Urinary bladder (tissue), 4 donors: Measurements from ENCODE around the gene RNLS. TPM values are rescaled to one million over a fixed set of nuclear protein-coding genes. Genes with fewer than 3 reads are reported as not detected.

Experiments
- DNase-seq: peaks from one replicate; pipeline ENCODE4 v3.0.0-alpha.2; 2015; ENCODE audit errors: extremely low spot score
- H3K27ac ChIP-seq: one replicate; pipeline ENCODE4 v1.5.1; 2013; ENCODE audit warnings: low read depth, mild to moderate bottlenecking, moderate library complexity
- H3K36me3 ChIP-seq: one replicate; pipeline ENCODE4 v1.6.1; 2013; ENCODE audit warnings: mild to moderate bottlenecking, moderate library complexity; ENCODE audit not compliant: insufficient read depth
- H3K4me1 ChIP-seq: one replicate; pipeline ENCODE4 v1.6.1; 2013; ENCODE audit warnings: mild to moderate bottlenecking, moderate library complexity; ENCODE audit not compliant: insufficient read depth
- H3K4me3 ChIP-seq: one replicate; pipeline ENCODE4 v1.5.1; 2013; ENCODE audit warnings: low read depth, low read length
- WGBS: extraction: QIAGEN DNeasy Blood & Tissue Kit; methylation state at CpG from one replicate; pipeline ENCODE4 v1.1.7; 2013; 5-methylcytosine and 5-hydroxymethylcytosine counted together
- polyA plus RNA-seq: library from polyadenylated mRNA; stranded (reverse); fragments of 200-250 nt; gene quantifications from one replicate; pipeline ENCODE4 v1.2.3, GENCODE V29; 2013
- total RNA-seq: library from RNA; depleted of rRNA; stranded (reverse); fragments of >200 nt; gene quantifications from one replicate; pipeline ENCODE4 v1.2.3, GENCODE V29; 2014
- donor health status: healthy with polysubstance abuse.
- donor health status: healthy.

RNLS gene
- total RNA-seq: 6.3 TPM
- 6.1 TPM for polyA plus RNA-seq

DNA sequence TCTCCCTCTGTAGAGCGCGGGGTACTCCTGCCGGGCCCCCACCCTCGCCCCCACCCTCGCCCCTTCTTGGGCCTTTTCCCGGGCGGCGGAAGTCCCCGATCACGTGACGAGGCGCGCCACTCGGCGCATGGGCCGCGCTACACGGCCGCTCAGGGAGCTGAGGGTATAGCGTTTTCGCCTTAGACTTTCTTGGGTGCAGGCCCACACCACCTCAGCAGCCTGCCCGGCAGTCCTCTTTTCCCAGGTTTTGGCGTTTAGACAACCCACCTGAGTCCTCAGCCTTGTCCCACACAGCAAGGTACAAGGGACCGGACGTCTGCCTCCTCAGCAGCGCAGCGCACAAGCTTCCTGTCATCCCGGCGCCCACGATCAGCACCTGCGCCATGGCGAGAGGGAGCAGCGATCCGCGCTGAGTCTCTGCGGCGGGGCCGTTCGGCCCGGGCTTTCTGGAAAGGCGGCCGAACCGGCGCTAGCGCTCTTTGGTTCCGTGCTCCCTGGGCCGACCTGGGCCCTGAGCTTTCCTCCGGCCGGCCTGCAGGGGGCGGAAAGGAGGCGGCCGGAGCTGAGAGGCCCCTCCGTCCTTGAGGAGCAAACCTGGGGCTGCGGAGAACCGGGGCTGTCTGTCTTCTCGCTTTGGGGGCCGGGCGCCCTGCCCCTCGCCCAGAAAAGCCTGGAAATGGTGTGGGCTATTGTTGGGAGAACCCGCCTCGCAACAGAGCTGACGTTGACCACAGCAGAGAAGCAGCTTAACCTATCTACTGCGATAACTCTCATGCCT lies at the start of gene RNLS:
Gene RNLS (minus strand): TSS at position 513 of the 778 bp plus-strand sequence.
- peak within 1 kb of the TSS; percentile 55 for H3K4me3 ChIP-seq
- H3K36me3 ChIP-seq: no peaks in the 10 kb centered on the region
- 2% methylated on average over 63 of the region's 63 CpGs for WGBS
- no peaks in the 10 kb centered on the region for H3K4me1 ChIP-seq
- H3K27ac ChIP-seq: peak within 1 kb of the TSS; percentile 92
- DNase-seq: peak; percentile 23

DNA sequence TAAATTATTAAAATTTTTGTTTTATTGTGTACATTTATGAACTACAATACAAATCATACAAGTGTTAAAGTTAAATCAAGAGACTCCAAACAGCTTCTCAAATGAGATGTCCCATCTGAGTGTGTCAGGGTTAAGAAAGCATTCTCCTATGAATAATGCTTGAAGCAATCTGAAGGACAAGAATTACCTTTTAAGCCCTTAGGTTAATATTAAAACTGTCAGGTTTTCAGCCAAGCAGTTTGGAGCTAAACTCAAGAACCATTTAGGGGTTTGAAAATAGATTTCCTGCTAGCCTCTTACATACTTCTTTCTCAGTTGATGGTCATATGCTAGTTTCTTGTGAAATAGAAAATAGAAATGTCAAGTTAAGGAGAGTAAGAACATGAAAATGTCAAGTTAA lies 41.7 kb upstream of the RNLS start:
- Histone ChIP-seq H3K4me1 (no peaks in the 10 kb centered on the region), H3K27ac (no peak overlapping the region), H3K4me3 (no peak overlapping the region), H3K36me3 (no peaks in the 10 kb centered on the region)
- DNase-seq: no peak

DNA sequence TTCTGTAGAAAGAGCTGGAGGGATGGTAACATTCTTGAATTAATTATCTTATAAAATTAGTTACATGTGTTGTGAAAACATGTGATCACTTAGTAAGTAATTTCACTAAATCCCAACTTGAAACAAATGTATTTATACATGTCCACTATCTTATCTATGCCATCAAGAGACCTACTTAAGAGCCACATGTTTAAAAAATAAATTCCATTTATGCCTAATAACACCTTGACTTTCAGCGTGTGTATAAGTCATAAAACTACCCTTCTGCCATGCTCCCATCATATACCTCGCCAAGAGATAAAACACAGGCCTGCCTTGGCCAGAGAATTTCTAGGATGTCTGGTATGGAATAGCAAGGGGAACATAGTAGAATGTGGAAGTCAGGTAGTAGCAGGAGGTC lies 40.7 kb upstream of the RNLS start:
- 29% methylated on average over 2 of the region's 2 CpGs for WGBS
- Histone ChIP-seq H3K4me1 (no peaks in the 10 kb centered on the region), H3K36me3 (no peaks in the 10 kb centered on the region), H3K27ac (no peak overlapping the region), H3K4me3 (no peak overlapping the region)
- no peak for DNase-seq

DNA sequence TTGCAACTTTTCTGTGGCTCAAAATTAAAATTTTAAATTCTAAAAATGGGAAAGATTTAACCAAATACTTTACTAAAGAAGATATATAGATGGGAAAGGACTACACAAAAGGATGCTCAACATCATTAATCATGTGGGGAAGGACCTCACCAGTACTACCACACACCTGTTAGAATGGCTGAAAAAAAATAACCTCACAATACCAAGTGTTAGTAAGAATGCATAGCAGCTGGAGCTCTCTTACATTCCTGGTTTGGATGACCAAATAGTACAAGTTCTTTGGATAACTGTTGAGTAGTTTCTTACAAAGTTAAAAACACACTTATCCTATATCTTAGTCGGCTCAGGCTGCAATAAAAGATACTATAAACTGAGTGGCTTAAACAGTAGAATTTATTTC lies 37.3 kb upstream of the RNLS start:
- no peak for DNase-seq
- 53% methylated on average over 1 of the region's 1 CpG for WGBS
- Histone ChIP-seq H3K4me3 (no peak overlapping the region), H3K36me3 (no peaks in the 10 kb centered on the region), H3K27ac (no peak overlapping the region), H3K4me1 (no peaks in the 10 kb centered on the region)

DNA sequence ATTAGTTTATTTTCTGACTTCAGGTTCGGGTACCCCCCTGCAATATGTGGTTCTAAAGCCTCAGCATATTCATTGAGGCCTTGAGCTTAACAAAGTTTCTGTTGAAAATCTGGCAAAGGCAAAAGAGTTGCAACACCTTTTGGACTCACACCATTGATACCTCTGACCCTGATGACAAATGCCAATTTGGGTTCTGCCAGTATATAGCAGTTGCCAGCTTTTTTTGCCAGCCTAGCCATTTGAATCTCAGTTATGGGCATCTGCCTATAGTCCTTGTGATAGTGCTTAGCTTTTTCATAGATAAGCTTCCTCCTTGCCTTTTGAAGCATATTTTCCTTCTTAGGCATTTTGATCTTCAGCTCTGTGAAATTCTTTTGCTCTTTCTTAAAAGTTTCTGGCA lies 35.4 kb upstream of the RNLS start:
- Histone ChIP-seq H3K27ac (no peak overlapping the region), H3K4me3 (no peak overlapping the region), H3K36me3 (no peaks in the 10 kb centered on the region), H3K4me1 (no peaks in the 10 kb centered on the region)
- WGBS: 53% methylated on average over 1 of the region's 1 CpG
- DNase-seq: no peak

DNA sequence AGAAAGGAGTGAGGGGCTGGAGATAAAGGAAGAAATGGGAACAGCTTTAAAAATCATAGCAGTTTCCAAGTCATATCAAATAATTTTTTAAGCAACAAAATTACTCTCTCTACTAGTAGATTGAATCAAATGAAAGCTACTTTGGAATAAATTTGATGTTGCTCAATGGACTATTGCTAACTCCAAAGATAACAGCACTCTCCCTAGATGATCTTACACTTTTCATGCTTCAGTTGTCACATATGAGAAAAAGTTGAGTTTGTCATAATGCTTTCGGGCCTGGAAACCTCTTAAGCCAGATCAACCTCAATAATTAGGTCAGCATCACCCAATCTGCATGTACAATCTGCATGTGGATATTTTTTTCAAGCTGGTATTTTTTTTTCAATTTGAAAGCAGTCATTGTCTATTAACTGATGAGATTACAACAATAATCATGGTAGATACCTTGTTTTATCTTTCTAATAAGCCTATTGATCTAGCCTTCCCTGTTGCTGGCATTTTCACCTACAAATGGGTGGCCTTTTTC lies 34.7 kb upstream of the RNLS start:
- no peak overlapping the region for H3K27ac ChIP-seq
- no peak for DNase-seq
- no peaks in the 10 kb centered on the region for H3K4me1 ChIP-seq
- H3K4me3 ChIP-seq: no peak overlapping the region
- no peaks in the 10 kb centered on the region for H3K36me3 ChIP-seq
- 79% methylated on average over 1 of the region's 1 CpG for WGBS

DNA sequence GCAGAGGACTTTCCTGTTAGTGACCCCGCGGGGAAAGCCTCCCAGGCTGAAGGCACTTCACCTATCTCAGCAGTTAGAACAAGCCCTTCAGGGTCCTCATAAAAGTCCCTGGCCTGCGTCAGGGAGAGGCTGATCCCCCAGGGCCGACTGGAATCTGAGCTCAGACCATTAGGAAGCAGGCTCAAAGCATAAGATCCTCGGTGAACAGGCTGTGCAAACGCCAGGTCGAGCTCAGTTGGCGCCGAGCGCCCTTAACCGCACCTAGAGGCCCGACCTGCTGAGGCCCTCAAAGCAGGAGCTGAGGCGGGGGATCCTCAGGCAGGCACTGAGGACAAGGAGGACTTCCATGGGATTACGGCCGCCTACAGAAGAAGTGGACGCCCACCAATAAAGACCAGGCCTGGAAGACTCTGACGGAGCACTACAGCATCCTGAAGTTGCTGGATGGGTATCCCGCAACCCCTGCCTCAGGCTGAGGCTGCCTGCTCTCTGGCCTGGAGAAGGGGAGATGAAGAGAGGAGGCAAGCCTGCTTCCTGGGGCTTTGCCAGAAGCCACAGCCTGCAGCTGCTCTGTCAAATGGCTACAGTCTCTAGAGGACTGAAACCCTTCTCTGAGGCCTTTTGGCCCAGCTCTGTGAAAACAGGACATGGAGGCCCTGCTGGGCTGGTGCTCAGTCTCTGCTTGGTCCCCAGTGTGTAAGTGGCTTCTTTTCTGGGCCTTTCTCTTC lies 33.3 kb upstream of the RNLS start:
- 85% methylated on average over 18 of the region's 18 CpGs for WGBS
- DNase-seq: no peak
- no peaks in the 10 kb centered on the region for H3K4me1 ChIP-seq

DNA sequence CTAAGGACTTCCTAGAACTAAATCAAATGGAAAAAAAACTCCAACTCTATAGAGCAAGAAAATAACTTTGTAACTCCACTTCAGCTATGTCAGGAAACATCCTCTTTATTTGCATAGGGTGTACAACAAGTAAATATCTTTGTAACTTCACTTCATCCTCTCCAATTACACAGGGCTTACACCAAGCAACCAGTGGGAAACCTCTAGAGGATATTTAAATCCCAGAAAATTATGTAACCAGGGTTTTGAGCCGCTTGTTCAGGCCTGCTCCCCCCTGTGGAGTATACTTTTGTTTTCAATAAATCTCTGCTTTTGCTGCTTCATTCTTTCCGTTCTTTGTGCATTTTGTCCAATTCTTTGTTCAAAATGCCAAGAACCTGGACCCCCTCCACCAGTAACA lies 25.7 kb upstream of the RNLS start:
- H3K27ac ChIP-seq: no peak overlapping the region
- H3K4me3 ChIP-seq: no peak overlapping the region
- WGBS: 68% methylated on average over 2 of the region's 2 CpGs
- H3K4me1 ChIP-seq: no peaks in the 10 kb centered on the region
- H3K36me3 ChIP-seq: no peaks in the 10 kb centered on the region
- no peak for DNase-seq

More for the DNA sequence above, 33.3 kb upstream of the RNLS start:
- no peaks in the 10 kb centered on the region for H3K36me3 ChIP-seq
- H3K27ac ChIP-seq: no peak overlapping the region
- H3K4me3 ChIP-seq: no peak overlapping the region

DNA sequence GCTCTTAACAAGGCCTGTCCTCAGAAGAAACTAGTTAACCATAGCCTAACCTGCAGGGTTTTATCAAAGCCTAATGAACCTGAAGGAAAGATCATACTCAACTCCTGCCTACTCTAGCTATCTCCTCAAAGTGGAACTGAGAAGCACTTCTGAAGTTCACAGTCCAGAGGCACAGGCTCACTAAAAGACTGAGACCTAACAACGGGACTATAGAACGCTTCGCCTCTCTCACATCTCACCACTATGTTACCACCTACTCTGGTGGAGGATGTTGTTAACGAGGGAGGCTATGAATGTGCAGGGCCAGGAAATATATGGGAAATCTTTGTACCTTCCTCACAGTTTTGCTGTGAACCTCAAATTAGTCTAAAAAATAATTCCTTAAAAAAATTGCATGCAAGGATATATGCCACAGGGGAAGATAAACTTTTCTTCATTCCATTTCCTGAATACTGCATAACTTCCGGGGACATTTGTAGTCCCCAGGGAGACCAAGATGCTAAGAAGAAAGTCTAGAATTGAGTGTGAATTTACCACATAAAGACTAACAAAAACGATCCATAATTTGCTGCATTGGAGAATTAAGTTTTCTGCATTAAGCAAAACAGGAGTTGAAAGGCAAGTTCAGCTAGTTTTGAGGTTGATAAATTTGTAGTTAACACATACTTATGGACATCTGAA lies 25.1 kb upstream of the RNLS start:
- no peak for DNase-seq
- Histone ChIP-seq H3K4me1 (no peaks in the 10 kb centered on the region), H3K4me3 (no peak overlapping the region), H3K36me3 (no peaks in the 10 kb centered on the region), H3K27ac (no peak overlapping the region)
- 83% methylated on average over 6 of the region's 6 CpGs for WGBS

DNA sequence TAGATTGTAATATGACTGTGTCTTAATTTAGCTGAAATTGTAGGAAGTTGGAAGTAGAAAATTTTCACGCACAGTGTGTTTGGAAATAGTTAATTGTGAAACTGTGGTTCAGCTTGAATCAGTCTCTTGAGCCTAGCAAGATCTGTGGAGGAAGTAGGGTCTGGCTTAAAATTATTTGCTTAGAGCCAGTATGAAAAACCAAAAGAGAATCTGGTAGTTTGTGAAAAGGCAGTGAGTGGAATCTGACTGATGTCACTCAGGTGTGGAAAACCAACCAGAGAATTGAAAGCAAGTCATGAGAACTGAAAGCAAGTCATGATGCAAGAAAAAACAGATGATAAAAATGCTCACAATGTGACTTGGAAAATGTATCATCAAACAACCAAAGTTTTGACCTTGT lies 14.9 kb upstream of the RNLS start:
- WGBS: 76% methylated on average over 1 of the region's 1 CpG
- H3K4me3 ChIP-seq: no peak overlapping the region
- DNase-seq: no peak
- H3K27ac ChIP-seq: no peak overlapping the region
- H3K4me1 ChIP-seq: no peaks in the 10 kb centered on the region
- H3K36me3 ChIP-seq: no peaks in the 10 kb centered on the region

DNA sequence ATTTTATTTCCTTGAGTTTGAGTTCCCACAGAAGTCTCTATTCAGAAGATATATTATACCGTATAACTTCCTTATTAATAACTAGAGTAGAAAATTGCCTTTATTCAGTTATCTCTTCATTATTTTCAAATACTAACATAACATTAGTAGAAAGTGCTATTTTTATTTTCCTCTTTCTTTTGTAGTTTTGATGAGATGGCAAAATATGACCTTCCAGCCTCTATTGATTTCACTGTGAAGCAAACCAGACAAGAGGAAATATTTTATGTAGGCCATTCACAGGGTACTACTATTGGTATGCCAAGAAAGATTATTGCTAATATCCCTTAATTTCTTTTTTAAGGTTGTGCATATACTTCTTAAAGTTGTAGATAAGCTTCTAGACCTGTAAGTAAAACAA lies 11.4 kb upstream of the RNLS start:
- H3K4me3 ChIP-seq: no peak overlapping the region
- H3K27ac ChIP-seq: no peak overlapping the region
- DNase-seq: no peak
- 94% methylated on average over 1 of the region's 1 CpG for WGBS
- no peaks in the 10 kb centered on the region for H3K4me1 ChIP-seq
- no peaks in the 10 kb centered on the region for H3K36me3 ChIP-seq

DNA sequence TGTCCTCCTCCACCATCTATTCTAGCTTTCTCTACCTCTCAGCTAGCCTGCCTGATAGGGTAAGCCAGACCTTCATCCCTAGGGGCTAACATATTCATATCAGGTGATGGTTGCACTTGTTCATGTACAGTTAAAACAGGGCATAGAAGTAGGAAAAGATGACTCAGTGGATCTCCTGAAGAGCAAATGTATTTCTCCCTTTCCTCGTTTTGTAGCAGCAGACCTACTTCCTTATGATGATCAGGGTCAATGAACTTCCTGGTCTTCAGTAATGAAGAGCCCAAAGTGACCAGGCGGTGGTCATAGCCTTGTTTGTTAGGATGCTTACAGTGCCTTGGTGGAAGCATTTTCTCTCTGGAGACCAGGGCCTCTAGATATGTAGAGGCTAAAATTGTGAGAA lies 9.8 kb upstream of the RNLS start:
- 81% methylated on average over 2 of the region's 2 CpGs for WGBS
- Histone ChIP-seq H3K36me3 (no peaks in the 10 kb centered on the region), H3K27ac (no peak overlapping the region), H3K4me1 (no peaks in the 10 kb centered on the region), H3K4me3 (no peak overlapping the region)
- DNase-seq: no peak

DNA sequence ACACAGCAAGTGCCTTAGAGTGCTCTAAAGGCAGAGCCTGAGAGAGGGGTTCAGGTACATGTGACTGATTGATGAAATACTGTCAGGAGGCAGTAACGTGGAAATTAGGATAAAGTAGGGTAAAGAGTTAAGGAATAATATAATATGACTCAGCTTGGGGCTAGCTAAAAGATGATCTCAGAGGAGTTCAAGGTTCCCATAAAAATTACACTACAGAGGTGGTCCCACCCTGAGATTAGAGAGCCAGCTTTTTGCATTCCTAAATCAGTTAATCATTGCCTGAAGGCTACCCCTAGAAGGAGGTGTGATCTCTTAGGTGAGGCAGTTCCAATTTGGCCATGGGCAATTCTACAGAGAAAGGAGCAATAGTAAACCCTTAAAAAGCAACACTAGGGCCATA lies 9.3 kb upstream of the RNLS start:
- Histone ChIP-seq H3K4me3 (no peak overlapping the region), H3K36me3 (no peaks in the 10 kb centered on the region), H3K4me1 (no peaks in the 10 kb centered on the region), H3K27ac (no peak overlapping the region)
- 82% methylated on average over 1 of the region's 1 CpG for WGBS
- no peak for DNase-seq

DNA sequence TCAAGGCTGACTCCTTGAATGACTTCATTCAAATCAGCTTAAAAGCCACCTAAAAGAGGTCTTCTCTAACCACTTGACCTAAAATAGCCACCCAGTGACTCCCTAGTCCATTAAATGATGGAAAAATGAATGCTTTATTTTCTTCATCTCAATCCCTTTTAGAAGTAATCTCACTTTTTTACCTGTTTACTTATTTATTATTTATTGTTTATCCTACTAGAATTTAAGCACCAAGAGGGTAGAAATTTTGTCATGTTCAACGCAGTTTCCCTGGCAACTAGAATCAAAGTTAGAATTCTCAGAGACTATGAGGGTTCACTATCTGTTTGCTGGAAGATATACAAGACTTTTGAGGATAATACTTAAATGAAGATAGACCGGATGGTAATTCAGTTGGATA lies 3.3 kb upstream of the RNLS start, which contains the start of gene LIPJ:
Gene LIPJ (plus strand): TSS at position 301 of the 400 bp plus-strand sequence. CDS start 3,926 bp downstream, outside the sequence.
- no peaks in the 10 kb centered on the region for H3K4me1 ChIP-seq
- no peak within 1 kb of the TSS for H3K27ac ChIP-seq
- H3K4me3 ChIP-seq: no peak within 1 kb of the TSS
- WGBS: 85% methylated on average over 2 of the region's 2 CpGs
- DNase-seq: no peak
- H3K36me3 ChIP-seq: no peaks in the 10 kb centered on the region
